MM.1S (cell line): ENCODE measurements around the gene LIN7B.

Source experiments
- DNase-seq: peaks from one replicate; pipeline ENCODE4 v3.0.0-alpha.2; 2015
- H2AFZ ChIP-seq: fragments of 300-600 bp; sonication (generic); 2 replicates; pipeline ENCODE4 v1.6.0; 2016; ENCODE audit warnings: antibody characterized with exemption, low read length
- H3F3A ChIP-seq: fragments of 300-600 bp; sonication (generic); 2 replicates; pipeline ENCODE4 v1.6.1; 2016; ENCODE audit warnings: mild to moderate bottlenecking, antibody characterized with exemption, low read length, moderate library complexity, mixed read lengths; ENCODE audit not compliant: insufficient read depth
- H3K27ac ChIP-seq: fragments of 300-600 bp; sonication (generic); 2 replicates; pipeline ENCODE4 v1.5.1; 2016; ENCODE audit warnings: mild to moderate bottlenecking, low read length
- H3K27me3 ChIP-seq: fragments of 300-600 bp; sonication (generic); replicated peaks from 2 replicates; pipeline ENCODE4 v1.6.0; 2016; ENCODE audit warnings: low read length; ENCODE audit not compliant: insufficient read depth
- H3K36me3 ChIP-seq: fragments of 300-600 bp; sonication (generic); replicated peaks from 2 replicates; pipeline ENCODE4 v1.6.1; 2016; ENCODE audit warnings: mild to moderate bottlenecking, low read length, mixed read lengths; ENCODE audit not compliant: insufficient read depth
- H3K4me1 ChIP-seq: fragments of 300-600 bp; sonication (generic); 2 replicates; pipeline ENCODE4 v1.6.1; 2016; ENCODE audit warnings: low read length, mixed read lengths
- H3K4me2 ChIP-seq: fragments of 300-600 bp; sonication (generic); 2 replicates; pipeline ENCODE4 v1.6.0; 2016; ENCODE audit warnings: low read depth, low read length
- H3K4me3 ChIP-seq: fragments of 300-600 bp; sonication (generic); 2 replicates; pipeline ENCODE4 v1.5.1; 2016; ENCODE audit warnings: low read length, mixed read lengths
- H3K79me2 ChIP-seq: fragments of 300-600 bp; sonication (generic); 2 replicates; pipeline ENCODE4 v1.6.1; 2016; ENCODE audit warnings: mixed run types, low read length, mixed read lengths
- H3K9ac ChIP-seq: fragments of 300-600 bp; sonication (generic); 2 replicates; pipeline ENCODE4 v1.6.1; 2016; ENCODE audit warnings: low read length, mixed read lengths
- H3K9me2 ChIP-seq: fragments of 300-600 bp; sonication (generic); replicated peaks from 2 replicates; pipeline ENCODE4 v1.6.1; 2016; ENCODE audit warnings: mild to moderate bottlenecking, low read length, mixed read lengths; ENCODE audit not compliant: insufficient read depth
- H3K9me3 ChIP-seq: fragments of 300-600 bp; sonication (generic); replicated peaks from 2 replicates; pipeline ENCODE4 v1.6.1; 2016; ENCODE audit warnings: mild to moderate bottlenecking, low read length, mixed read lengths; ENCODE audit not compliant: insufficient read depth
- H4K20me1 ChIP-seq: fragments of 300-600 bp; sonication (generic); 2 replicates; pipeline ENCODE4 v1.6.1; 2016; ENCODE audit warnings: mild to moderate bottlenecking, low read length, moderate library complexity, mixed read lengths; ENCODE audit not compliant: insufficient read depth
- EZH2 ChIP-seq: fragments of 300-600 bp; sonication (generic); optimal IDR thresholded peaks from 2 replicates; pipeline ENCODE3; 2017; ENCODE audit warnings: low read depth, mild to moderate bottlenecking, antibody characterized with exemption, low read length, mixed read lengths
- EZH2phosphoT487 ChIP-seq: fragments of 300-600 bp; sonication (generic); IDR thresholded peaks from 2 replicates; pipeline ENCODE4 v1.6.1; 2018; ENCODE audit warnings: antibody characterized with exemption, low read length
- TF ChIP-seq, protein P1 (sequence below): fragments of 300-600 bp; sonication (generic); IDR thresholded peaks from 2 replicates; pipeline ENCODE4 v1.5.1; 2016; ENCODE audit warnings: antibody characterized with exemption, low read length, mixed read lengths

Gene LIN7B

DNA sequence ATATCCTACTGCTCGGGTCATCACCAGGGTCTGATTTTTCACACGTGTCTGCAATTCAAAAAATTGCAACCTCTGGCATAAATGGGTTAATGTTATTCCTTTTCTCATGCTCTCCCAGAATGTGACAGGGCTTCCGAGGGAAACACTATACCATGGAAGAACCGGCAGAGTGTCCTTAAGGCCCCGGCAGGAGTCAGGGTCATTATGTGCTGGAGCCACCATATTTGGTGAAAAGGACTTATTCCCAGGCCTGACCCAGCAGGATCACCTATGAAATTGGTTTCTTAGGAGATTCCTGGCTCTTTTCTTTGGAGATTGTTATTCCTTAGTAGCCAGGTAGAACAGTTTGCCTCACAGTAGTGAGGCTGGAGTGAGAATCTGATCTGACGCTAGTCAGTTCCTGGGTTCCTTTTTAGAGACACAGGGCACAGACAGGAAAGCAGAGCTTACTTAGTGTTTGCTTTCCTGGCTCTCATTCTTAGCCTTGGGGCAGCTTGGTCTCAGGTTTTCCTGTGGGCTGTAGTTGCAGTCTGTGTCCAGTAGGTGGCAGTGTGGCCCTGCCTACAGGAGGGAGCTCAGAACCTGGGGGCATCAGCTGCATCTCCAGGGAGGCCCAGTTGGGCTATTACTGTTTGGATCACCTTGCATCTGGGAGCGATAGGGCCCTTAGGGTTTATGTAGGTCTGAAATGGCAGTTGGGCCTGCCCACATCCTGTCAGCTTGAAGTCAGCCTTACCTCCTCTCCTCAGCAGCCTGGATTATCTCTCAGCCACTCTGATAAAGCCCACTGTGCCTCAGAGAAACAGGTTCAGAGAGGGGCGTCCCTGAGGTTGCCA lies 16.5 kb upstream of the LIN7B start:
- peaks cover 8% of the 10 kb centered on the region; the same call in 1 of the 2 replicates for H4K20me1 ChIP-seq
- H3F3A ChIP-seq, result peaks cover 12% of the 10 kb centered on the region
- peaks cover 73% of the 10 kb centered on the region for H3K79me2 ChIP-seq
- no peak overlapping the region for H3K9ac ChIP-seq
- H2AFZ ChIP-seq, result no peak overlapping the region
- H3K9me3 ChIP-seq, result no peaks in the 10 kb centered on the region
- no peak for TF ChIP-seq EZH2
- no peak for TF ChIP-seq EZH2phosphoT487
- TF ChIP-seq, protein P1, sequence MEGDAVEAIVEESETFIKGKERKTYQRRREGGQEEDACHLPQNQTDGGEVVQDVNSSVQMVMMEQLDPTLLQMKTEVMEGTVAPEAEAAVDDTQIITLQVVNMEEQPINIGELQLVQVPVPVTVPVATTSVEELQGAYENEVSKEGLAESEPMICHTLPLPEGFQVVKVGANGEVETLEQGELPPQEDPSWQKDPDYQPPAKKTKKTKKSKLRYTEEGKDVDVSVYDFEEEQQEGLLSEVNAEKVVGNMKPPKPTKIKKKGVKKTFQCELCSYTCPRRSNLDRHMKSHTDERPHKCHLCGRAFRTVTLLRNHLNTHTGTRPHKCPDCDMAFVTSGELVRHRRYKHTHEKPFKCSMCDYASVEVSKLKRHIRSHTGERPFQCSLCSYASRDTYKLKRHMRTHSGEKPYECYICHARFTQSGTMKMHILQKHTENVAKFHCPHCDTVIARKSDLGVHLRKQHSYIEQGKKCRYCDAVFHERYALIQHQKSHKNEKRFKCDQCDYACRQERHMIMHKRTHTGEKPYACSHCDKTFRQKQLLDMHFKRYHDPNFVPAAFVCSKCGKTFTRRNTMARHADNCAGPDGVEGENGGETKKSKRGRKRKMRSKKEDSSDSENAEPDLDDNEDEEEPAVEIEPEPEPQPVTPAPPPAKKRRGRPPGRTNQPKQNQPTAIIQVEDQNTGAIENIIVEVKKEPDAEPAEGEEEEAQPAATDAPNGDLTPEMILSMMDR, result peak; percentile 99
- no peak overlapping the region for H3K4me2 ChIP-seq
- peaks cover 15% of the 10 kb centered on the region; the same call in 1 of the 2 replicates for H3K36me3 ChIP-seq
- peak; percentile 77 for DNase-seq
- H3K4me3 ChIP-seq, result no peak overlapping the region
- H3K27me3 ChIP-seq, result no peaks in the 10 kb centered on the region
- no peaks in the 10 kb centered on the region for H3K4me1 ChIP-seq
- H3K9me2 ChIP-seq, result no peaks in the 10 kb centered on the region
- H3K27ac ChIP-seq, result peak overlapping the region; percentile 4; the same call in 1 of the 2 replicates

DNA sequence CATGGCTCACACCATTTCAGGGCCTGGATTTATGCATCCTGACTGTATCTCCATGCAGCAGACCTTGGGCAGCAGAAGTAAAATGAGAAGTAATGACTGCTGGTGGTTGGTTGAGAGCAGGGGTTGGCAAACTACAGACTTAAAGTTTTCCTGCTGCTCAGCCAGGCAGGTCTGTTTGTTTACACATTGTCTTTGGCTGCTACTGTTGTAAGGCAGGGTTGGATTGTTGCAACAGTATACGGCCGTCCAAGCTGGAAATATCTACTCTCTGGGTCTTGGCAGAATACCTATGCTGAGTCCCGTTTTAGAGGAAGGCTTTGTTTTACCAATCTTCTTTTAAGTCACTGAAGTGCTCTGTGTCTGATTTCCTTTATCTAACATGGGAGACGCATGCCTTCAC lies 15.4 kb upstream of the LIN7B start:
- Histone ChIP-seq H3K4me1 (no peaks in the 10 kb centered on the region), H3K27ac (no peak overlapping the region), H3K9me3 (no peaks in the 10 kb centered on the region), H4K20me1 (peaks cover 8% of the 10 kb centered on the region; the same call in 1 of the 2 replicates), H3K9ac (no peak overlapping the region), H3K36me3 (peaks cover 17% of the 10 kb centered on the region; the same call in 1 of the 2 replicates), H3K4me2 (no peak overlapping the region), H3F3A (peaks cover 12% of the 10 kb centered on the region), H3K4me3 (no peak overlapping the region), H3K79me2 (peaks cover 68% of the 10 kb centered on the region), H2AFZ (no peak overlapping the region), H3K27me3 (no peaks in the 10 kb centered on the region), H3K9me2 (no peaks in the 10 kb centered on the region)
- no peak for DNase-seq
- no peak for TF ChIP-seq EZH2
- TF ChIP-seq, protein P1, result no peak
- TF ChIP-seq EZH2phosphoT487, result no peak

DNA sequence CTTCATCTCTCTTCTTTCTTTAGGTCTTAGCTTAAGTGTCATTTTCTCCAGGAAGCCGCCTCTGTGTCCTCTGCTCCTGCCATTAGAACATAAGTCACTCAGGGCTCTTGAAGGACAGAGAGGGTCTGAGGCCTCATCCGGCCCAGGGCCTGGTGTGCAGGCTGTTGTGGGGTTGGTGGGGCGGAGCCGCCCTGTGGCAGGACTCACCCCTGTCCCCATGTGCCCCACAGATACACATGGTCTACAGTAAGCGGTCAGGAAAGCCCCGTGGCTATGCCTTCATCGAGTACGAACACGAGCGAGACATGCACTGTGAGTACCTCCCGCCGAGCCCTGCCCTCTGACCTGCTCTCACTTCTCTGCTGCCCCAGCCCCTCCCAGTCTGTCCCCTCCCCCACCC lies 13.0 kb upstream of the LIN7B start:
- no peaks in the 10 kb centered on the region for H3K9me3 ChIP-seq
- H3K27ac ChIP-seq, result no peak overlapping the region
- H3F3A ChIP-seq, result peaks cover 15% of the 10 kb centered on the region; the same call in 1 of the 2 replicates
- H4K20me1 ChIP-seq, result peaks cover 4% of the 10 kb centered on the region; the same call in 1 of the 2 replicates
- no peak overlapping the region for H3K9ac ChIP-seq
- peaks cover 17% of the 10 kb centered on the region for H3K36me3 ChIP-seq
- no peak overlapping the region for H3K4me3 ChIP-seq
- no peak overlapping the region for H2AFZ ChIP-seq
- no peaks in the 10 kb centered on the region for H3K27me3 ChIP-seq
- H3K4me1 ChIP-seq, result no peaks in the 10 kb centered on the region
- H3K79me2 ChIP-seq, result peaks cover 45% of the 10 kb centered on the region
- TF ChIP-seq EZH2 (no peak), EZH2phosphoT487 (no peak)
- TF ChIP-seq, protein P1, result no peak
- no peaks in the 10 kb centered on the region for H3K9me2 ChIP-seq
- H3K4me2 ChIP-seq, result no peak overlapping the region
- no peak for DNase-seq
